HG03025 (cell line): Measurements from ENCODE around the gene SMIM43.

Experiments
- ATAC-seq: cut with Tn5 transposase; IDR thresholded peaks from one replicate; pipeline ENCODE4 v1.9.1; 2021; ENCODE audit warnings: mild to moderate bottlenecking, moderate library complexity; ENCODE audit not compliant: unreplicated experiment, low FRiP score

SMIM43 gene

GRCh38 chr4:121764702-121765367, at the start of gene SMIM43:
SMIM43 (minus strand) TSS chr4:121765164; CDS start chr4:121765105, 59 bp downstream.
- ATAC-seq: no peak

- no peak for ATAC-seq
Observed at GRCh38 chr4:121814756-121815155, 49.8 kb upstream of the SMIM43 start.

GRCh38 chr4:121811122-121811521, 46.2 kb upstream of the SMIM43 start:
- no peak for ATAC-seq

- ATAC-seq: no peak
Observed at GRCh38 chr4:121806411-121806810, 41.4 kb upstream of the SMIM43 start.

GRCh38 chr4:121801715-121802075, 36.7 kb upstream of the SMIM43 start:
- ATAC-seq: no peak

- ATAC-seq: peak; percentile 90
Observed at GRCh38 chr4:121800961-121801714, 36.2 kb upstream of the SMIM43 start, which contains the start of gene EXOSC9. EXOSC9 (plus strand) TSS chr4:121801323; CDS start chr4:121801425, 102 bp downstream.

- ATAC-seq: peak; percentile 26
Observed at GRCh38 chr4:121800638-121800960, 35.6 kb upstream of the SMIM43 start.

GRCh38 chr4:121799867-121800501, 35.0 kb upstream of the SMIM43 start:
- ATAC-seq: no peak

GRCh38 chr4:121799208-121799823, 34.4 kb upstream of the SMIM43 start:
- ATAC-seq: no peak

- ATAC-seq: no peak
Observed at GRCh38 chr4:121796283-121796682, 31.3 kb upstream of the SMIM43 start.

GRCh38 chr4:121794505-121795188, 29.7 kb upstream of the SMIM43 start:
- no peak for ATAC-seq

- ATAC-seq: no peak
Observed at GRCh38 chr4:121792966-121793365, 28.0 kb upstream of the SMIM43 start.

- no peak for ATAC-seq
Observed at GRCh38 chr4:121791481-121791880, 26.5 kb upstream of the SMIM43 start.

GRCh38 chr4:121790976-121791375, 26.0 kb upstream of the SMIM43 start:
- no peak for ATAC-seq

GRCh38 chr4:121789960-121790829, 25.2 kb upstream of the SMIM43 start:
- no peak for ATAC-seq

GRCh38 chr4:121789455-121789854, 24.5 kb upstream of the SMIM43 start:
- peak; percentile 8 for ATAC-seq

- peak; percentile 90 for ATAC-seq
Observed at GRCh38 chr4:121788896-121789295, 23.9 kb upstream of the SMIM43 start.

GRCh38 chr4:121786221-121786620, 21.3 kb upstream of the SMIM43 start:
- no peak for ATAC-seq

GRCh38 chr4:121785479-121785878, 20.5 kb upstream of the SMIM43 start:
- no peak for ATAC-seq

GRCh38 chr4:121784975-121785374, 20.0 kb upstream of the SMIM43 start:
- no peak for ATAC-seq
